Omental fat pad (tissue), 4 donors: Measurements from ENCODE around the gene U2AF1L4. TPM values are rescaled to one million over a fixed set of nuclear protein-coding genes. Genes with fewer than 3 reads are reported as not detected.

Experiments used
- ATAC-seq: fragments of 150-250 bp; one replicate; pipeline ENCODE4 v1.9.1; 2016; ENCODE audit warnings: mild to moderate bottlenecking, moderate library complexity; ENCODE audit not compliant: low FRiP score
- DNase-seq: peaks from one replicate; pipeline ENCODE4 v3.0.0-alpha.2; 2019; ENCODE audit warnings: low spot score
- CTCF ChIP-seq, 3 donors: fragments of 450-650 bp; IDR thresholded peaks; one replicate each; pipeline ENCODE4 v1.5.1; 2016 to 2017; ENCODE audit warnings: antibody characterized with exemption in 3 of 3, mild to moderate bottlenecking in 3 of 3, moderate library complexity in 2 of 3
- total RNA-seq, 4 donors: library from RNA; depleted of rRNA; stranded (reverse); fragments of >200 nt; gene quantifications; one replicate each; pipeline ENCODE4 v1.1.0, GENCODE V29; 2016

Gene U2AF1L4
- total RNA-seq, 4 donors from 2014 or later: 18.4 to 23.8 (median 22.9) TPM

GRCh38 chr19:35722461-35722860, 22.8 kb downstream of the U2AF1L4 start:
- ATAC-seq: no peak
- no peak for TF ChIP-seq CTCF (IDR thresholded peaks at IDR 0.05)
- no peak for DNase-seq

- ATAC-seq (no peak), DNase-seq (no peak)
- no peak for TF ChIP-seq CTCF (IDR thresholded peaks at IDR 0.05)
Observed at GRCh38 chr19:35721374-35721773, 23.8 kb downstream of the U2AF1L4 start.

- no peak for TF ChIP-seq CTCF (IDR thresholded peaks at IDR 0.05)
- ATAC-seq: no peak
- no peak for DNase-seq
Observed at GRCh38 chr19:35720648-35721047, 24.6 kb downstream of the U2AF1L4 start.

- DNase-seq (no peak), ATAC-seq (no peak)
Observed at GRCh38 chr19:35720163-35720524, 25.1 kb downstream of the U2AF1L4 start.

GRCh38 chr19:35719402-35720162, 25.6 kb downstream of the U2AF1L4 start:
- ATAC-seq: no peak

More at GRCh38 chr19:35720163-35720524, 25.1 kb downstream of the U2AF1L4 start:
- TF ChIP-seq CTCF (IDR thresholded peaks at IDR 0.05): no peak

GRCh38 chr19:35718345-35719041, 26.7 kb downstream of the U2AF1L4 start:
- no peak for DNase-seq
- no peak for TF ChIP-seq CTCF (IDR thresholded peaks at IDR 0.05)
- no peak for ATAC-seq

More at GRCh38 chr19:35719402-35720162, 25.6 kb downstream of the U2AF1L4 start:
- TF ChIP-seq CTCF (IDR thresholded peaks at IDR 0.05): no peak
- DNase-seq: no peak
